ENCODE data around the gene FKBP10.

The FKBP10 gene

DNA sequence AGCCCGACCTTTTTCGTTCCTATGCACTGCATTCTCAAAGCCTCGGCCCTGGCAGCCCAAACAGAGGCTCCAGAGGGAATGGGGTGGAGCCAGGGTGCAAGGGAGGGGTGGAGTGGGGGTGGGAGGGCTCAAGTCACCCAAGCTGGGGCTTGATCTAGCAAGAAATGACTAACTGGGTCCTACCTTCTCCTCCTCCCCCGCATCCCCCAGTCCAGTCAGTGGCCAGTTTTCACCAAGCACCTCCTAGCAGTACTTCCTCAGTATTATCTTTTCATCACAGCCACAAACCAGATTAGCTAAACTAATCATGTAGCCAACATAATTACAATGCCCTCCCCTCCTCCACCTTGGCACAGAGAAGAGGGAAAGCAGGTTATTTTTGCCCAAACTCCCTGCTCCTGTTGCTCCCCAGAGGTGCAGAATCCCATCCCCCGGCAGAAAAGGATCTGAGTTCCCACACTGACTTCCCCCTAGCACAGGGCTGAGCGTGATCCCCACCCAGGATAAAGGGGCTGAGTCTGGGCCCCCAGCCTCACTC lies 28.5 kb upstream of the FKBP10 start:
- FAIRE-seq, result no peak

GRCh38 chr17:41785091-41785858 lies 27.5 kb upstream of the FKBP10 start:
- no peak for FAIRE-seq

- FAIRE-seq, result no peak
Measured at GRCh38 chr17:41785859-41786226, 27.0 kb upstream of the FKBP10 start.

GRCh38 chr17:41786227-41787020 lies 26.4 kb upstream of the FKBP10 start, which contains the start of gene JUP:
TSS of gene JUP (minus strand) at chr17:41786711. CDS start at chr17:41771854, 14,857 bp downstream.
- FAIRE-seq, result peak; percentile 98

- no peak for FAIRE-seq
Measured at GRCh38 chr17:41787021-41787418, 25.8 kb upstream of the FKBP10 start.

GRCh38 chr17:41792845-41793783 lies 19.7 kb upstream of the FKBP10 start:
- FAIRE-seq, result no peak

DNA sequence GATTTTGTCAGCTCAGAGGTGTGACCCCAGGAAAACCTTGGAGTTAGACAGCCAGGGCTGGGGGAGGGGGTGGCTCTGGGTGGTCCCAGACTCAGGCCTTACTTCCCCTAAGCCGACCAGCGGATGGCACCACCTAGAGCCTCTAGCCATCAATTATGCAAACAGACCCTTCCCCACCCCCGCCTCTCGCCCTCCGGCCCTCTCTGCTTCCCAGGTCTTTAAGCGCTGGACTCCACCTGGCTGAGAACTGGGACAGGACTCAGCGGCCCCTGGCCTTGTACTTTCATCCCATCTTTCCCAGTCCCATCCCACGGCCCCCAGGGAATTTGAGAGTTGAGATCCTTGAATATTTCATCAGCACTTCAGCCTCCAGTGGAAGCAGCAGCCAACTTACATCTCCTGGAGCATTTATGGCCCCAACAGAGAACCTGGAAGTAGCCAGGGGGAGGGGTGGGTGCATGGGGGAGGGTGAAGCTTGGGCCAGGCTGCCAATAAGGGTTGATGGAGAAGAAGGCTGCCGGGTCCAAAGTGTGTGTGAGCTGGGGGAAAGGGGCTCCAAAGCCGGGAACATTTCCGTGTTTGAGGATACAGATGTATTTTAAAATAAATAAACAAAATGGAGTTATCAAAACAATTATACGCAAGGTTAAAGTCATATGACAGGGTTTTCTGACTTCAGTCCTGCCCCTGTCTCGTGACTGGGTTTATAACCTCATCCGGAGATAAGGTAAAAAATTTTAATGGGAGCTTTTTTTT lies 18.8 kb upstream of the FKBP10 start:
- no peak for FAIRE-seq

GRCh38 chr17:41794540-41794975 lies 18.2 kb upstream of the FKBP10 start:
- FAIRE-seq, result no peak

DNA sequence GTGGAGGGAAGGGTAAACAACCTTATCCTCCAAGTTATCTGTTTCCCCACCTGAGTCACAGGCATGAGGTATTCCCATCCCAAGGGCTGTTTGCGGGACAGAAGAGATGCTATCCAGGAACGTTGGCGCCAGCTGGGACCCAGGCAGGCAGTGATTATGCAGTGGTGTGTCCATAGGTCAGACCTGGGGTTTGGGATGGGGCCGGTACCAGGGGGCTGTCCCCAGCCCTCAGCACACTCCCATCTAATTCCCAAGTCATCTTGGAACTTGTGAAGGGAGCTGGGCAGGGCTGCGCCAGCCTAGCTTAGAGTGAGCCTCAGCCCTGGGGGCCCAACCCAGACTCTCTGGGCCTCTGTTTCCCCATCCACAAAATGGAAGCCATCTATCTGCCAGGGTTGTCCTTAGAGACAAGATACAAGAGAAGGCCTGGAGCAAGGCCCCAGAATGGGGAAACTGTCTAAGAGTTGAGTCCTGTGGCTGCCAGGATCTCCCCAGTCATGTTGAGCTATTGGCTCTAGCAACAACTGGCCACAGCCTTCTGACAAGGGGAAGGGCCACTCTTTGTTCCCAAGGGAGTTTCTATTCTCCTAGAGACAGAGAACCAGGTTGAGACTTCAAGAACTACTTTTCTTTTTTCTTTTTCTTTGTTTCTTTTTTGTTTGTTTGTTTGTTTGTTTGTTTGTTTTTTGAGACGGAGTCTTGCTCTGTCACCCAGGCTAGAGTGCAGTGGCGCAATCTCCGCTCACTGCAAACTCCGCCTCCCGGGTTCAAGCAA lies 16.5 kb upstream of the FKBP10 start:
- FAIRE-seq, result no peak

GRCh38 chr17:41797377-41797776 lies 15.4 kb upstream of the FKBP10 start:
- FAIRE-seq, result no peak

DNA sequence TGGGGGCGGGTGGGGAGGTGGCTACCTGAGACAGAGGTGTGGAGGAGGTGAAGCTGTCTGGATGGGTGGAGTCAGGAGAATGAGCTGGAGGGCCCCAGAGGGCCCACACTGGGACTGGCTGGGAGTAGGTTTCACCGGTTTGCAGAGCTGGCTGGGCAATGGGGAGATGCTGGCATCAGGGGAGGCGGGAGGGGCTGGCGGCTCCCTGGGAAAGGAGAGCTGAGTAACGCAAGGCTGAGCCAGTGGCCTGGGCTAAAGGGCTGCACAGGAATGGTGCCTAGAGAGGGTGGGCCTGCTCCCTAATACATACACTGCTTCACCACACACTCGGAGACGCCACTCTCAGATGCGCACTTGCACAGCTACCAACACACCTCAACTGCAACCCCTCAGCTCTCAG lies 13.4 kb upstream of the FKBP10 start:
- no peak for FAIRE-seq

DNA sequence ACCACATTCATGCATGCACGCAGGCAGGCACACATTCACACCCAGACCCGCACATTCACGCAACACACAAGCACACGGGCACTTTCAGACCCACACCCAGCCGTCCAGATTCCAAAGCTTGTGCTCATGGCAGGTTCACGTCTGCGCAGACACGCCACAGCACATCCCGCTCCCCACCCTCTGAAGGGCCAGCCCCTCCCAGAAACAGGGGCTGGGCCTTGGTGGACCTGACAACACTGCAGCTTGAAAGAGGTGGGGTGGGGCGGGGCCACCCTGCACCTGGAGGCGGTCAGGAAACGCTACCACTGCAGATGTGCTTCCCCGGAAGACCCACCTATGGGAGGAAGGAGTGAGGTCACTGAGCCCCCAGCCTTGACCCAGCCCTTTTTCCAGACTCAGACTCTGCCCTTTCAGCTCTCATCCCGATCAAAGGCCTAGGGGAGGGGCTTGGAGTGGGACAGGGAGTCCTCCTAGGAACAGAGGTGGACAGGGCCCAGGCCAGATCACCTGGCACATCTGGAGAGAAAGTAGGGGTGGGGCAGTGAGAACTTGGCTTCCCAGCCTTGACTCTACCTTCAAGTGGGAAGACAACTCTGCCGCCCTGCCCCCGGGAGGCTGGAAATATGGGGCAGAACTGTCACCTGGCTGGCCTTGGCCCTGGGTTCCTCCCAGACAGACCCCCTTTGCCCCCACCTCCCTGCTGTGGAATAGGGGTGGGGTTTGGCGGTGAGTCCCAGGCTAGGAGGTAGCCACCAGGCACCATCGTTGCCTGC lies 12.0 kb upstream of the FKBP10 start:
- FAIRE-seq, result no peak

DNA sequence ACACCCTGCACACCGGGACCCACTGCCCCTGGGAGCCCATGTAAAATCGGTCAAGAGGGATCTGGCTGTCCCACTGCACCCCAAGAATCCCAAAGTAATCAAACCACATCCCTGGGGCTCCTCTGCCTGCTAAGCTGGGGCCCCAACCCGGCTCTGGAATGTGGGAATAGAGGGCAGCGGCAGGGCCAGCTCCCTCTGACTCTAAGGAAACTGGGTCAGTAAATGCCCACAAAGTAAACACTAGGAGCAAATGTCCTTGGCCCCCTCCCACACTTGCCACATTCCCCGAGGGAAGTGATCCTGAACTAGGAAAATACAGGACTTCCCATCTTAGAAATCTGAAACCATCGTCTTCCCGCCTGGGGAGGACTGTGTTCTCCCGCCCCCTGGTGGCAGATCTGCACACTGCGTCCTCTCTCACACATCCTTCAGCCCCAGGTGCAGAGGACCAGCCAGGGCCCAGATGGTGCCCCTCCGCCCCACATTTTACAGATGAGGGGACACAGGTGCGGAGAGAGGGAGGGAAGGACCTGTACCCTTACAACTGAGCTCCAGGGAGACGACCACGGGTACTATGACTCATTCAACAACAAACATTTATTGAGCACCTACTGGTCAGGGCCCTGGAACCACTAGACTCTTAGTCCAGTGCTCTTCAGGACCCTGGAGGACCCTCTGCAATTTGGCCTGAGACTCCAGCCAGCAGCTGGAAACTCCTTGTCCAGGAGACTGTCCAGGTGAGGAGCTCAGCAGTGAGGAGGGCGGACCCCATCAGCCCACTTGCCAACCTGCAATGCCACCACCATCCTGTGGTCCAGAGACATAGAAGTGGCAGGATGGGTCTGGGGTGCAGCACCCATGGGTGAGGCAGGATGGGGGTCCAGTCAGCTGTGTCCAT lies 11.2 kb upstream of the FKBP10 start:
- FAIRE-seq, result no peak

DNA sequence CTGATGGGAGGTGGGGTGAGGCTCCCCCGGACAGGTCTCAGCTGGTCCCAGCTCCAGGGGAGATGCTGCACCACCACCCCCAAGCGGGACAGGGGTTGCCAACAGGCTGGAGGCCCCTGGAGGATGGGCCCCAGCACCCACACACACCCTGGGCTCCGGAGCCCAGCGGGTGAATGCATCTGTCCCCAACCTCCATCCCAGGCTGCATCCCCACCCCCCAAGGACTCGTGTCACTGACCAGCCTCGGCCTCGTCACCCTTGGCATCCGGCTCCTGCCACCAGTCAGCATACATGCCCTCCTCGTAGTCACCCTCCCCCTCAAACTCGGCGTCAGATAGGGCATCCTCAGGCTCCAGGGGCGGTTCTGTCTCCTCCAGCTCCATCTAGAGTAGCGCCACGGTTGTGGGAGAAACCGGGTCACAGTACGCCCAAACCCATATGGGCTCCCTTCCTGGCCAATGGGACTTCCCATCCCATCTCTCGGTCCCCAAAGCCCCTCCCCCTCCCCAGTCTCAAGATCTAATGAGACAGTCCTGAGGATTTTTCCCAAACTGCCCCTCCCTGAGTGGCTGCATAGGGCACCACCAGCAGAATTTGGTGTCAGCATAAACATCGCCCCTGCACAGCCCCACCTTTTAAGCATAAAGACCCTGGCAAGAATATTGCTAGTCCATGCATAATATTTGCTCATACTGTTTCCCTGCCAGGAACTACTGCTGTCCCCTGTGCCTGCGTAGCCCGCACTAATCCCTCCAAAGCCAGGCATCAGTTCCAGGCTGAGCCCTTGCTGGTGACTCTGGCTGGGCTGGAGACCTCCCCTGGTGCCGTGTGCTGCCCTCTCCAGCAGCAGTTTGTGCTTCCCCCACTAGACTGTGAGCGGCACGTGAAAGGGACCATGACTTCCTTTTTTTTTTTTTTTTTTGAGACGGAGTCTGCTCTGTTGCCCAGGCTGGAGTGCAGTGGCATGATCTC lies 9.5 kb upstream of the FKBP10 start:
- no peak for FAIRE-seq

- no peak for FAIRE-seq
Measured at GRCh38 chr17:41806685-41807445, 5.9 kb upstream of the FKBP10 start.

DNA sequence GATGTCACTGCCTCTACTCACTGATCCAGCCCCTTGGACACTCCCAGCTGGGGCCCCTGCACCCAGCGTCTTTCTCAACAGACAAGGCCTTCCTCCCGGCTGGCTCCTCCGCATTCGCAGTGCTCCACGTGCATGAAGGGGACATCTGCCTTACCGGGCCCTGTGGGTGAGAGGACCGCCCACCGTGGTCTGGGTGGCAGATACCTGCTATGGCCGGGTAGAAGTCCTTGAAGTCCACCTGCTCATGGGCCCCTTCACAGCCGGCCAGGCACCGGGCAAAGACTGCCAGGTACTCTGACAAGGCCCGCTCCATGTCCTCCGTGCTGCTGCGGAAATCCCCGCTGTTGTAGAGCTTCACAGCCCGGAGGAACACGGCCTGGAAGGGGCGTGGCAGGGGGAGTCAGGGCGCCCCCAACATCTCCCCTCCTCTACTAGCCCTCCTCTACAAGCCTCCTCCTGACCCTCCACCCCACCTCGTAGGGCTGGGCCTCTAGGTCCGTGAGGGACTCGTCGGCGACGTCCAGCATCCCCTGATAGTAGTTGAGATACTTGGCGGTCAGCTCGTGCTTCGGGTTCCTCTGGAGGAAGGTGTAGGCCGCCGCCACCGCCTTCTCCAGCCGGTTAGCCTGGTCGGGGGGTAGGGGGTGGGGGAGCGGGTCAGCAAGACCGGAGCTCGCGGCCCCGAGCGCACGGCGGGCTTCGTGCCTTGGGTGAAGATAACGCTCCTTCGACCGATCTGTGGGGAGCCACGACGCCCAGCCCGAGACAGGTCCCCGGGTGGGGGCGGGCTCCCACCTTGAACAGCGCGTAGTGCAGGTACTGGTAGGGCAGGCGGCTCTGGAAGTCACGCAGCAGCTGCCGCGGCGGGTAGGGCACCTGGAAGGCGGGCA lies 1.9 kb upstream of the FKBP10 start:
- no peak for FAIRE-seq

Measured in islet of Langerhans (tissue), 1 donor.